Pancreas (tissue), 10 donors: ENCODE results near the gene TAS1R1. TPM values are rescaled to one million over a fixed set of nuclear protein-coding genes. Genes with fewer than 3 reads are reported as not detected.

ENCODE experiments used
- ATAC-seq, 4 donors: fragments of 200-7000 bp; cut with Tn5 transposase; one replicate each; pipeline versions ENCODE4 v1.8.0 to v1.9.1; 2020; ENCODE audit warnings: mild to moderate bottlenecking in 4 of 4, moderate library complexity in 4 of 4
- DNase-seq, 6 donors: peaks; one replicate each; pipeline ENCODE4 v3.0.0-alpha.2; 2020
- FAIRE-seq: peaks from 2 replicates; lab custom pipeline; 2012; peaks lifted over from hg19 to GRCh38; lab: Jason Lieb, UNC
- H3K27ac ChIP-seq, 4 donors: fragments of 200-600 bp; sonication (generic); 1 replicate in 3 of 4; 2 replicates in 1 of 4; pipeline versions ENCODE4 v1.5.0 to v1.8.0; 2020
- H3K27me3 ChIP-seq, 4 donors: fragments of 200-600 bp; one replicate each; pipeline ENCODE4 v1.8.0; 2021
- H3K36me3 ChIP-seq, 3 donors: fragments of 200-600 bp; sonication (generic) in 1 of 3; one replicate each; pipeline versions ENCODE4 v1.5.0 to v1.8.0; 2020 to 2021
- H3K4me1 ChIP-seq, 3 donors: fragments of 200-600 bp; one replicate each; pipeline ENCODE4 v1.8.0; 2021
- H3K4me3 ChIP-seq, 4 donors: fragments of 200-600 bp; sonication (generic) in 2 of 4; one replicate each; pipeline versions ENCODE4 v1.5.0 to v1.8.0; 2020 to 2021
- H3K9me3 ChIP-seq, 4 donors: fragments of 200-600 bp; one replicate each; pipeline ENCODE4 v1.8.0; 2021
- WGBS, 2 donors: extraction: QIAGEN DNeasy Blood & Tissue Kit; methylation state at CpG; one replicate each; pipeline ENCODE4 v1.1.7; 2013; 5-methylcytosine and 5-hydroxymethylcytosine counted together
- intact Hi-C, 3 donors: fragments of 100-400 bp; cut with DNase I; formaldehyde crosslinking; loops; one replicate each; pipeline versions ENCODE4 v1.11.1 to v1.14.2; 2022
- polyA plus RNA-seq, 2 donors: library from polyadenylated mRNA; stranded (reverse); fragments of 200-250 nt; gene quantifications; one replicate each; pipeline ENCODE4 v1.2.3, GENCODE V29; 2013
- total RNA-seq, 6 donors: library from RNA; stranded (reverse); fragmentation: NEBNext Ultra II Directional in 4 of 6; extraction: Animal tissue kit (Norgen Biotek cat#: 25700) in 4 of 6; gene quantifications; one replicate each; pipeline versions ENCODE4 v1.2.1 to v1.2.4, GENCODE V29; 2021 to 2023
- TF ChIP-seq, protein P1 (sequence below), 4 donors: fragments of 200-600 bp; sonication (generic) in 3 of 4; IDR thresholded peaks; one replicate each; pipeline versions ENCODE4 v1.5.0 to v1.8.0; 2021; ENCODE audit warnings: antibody characterized with exemption in 4 of 4
- donor health status: healthy with polysubstance abuse.
- donor health status: DM: no; HTN: no; CAD: no; lungs with moderate emphysema.
- donor health status: DM: no; HTN: no; CAD: no.
- donor health status: control.
- donor health status: control.
- donor health status: Bipolar disorder and iron deficiency.
- donor health status: DM: yes; HTN: yes; CAD: no.
- donor health status: DM: no; HTN: no; CAD: no.
- donor health status: DM: no; HTN: no; CAD: no.
- donor health status: DM: yes; HTN: yes; CAD: no.

The TAS1R1 gene
- total and polyA plus RNA-seq, 8 donors = not detected

- H3K36me3 ChIP-seq = peaks cover 6 to 61% (median 57%) of the 10 kb centered on the region in 3 donors
- H3K27me3 ChIP-seq = no peaks in the 10 kb centered on the region
- FAIRE-seq = no peak
- H3K4me3 ChIP-seq = no peak overlapping the region
- no peak for ATAC-seq
- intact Hi-C loops = loop anchor here in 1 of 3 donors (10.0 kb wide), 1 partner anchor 57 kb away; no protein-coding TSS in a partner anchor
- no peaks in the 10 kb centered on the region for H3K9me3 ChIP-seq
- DNase-seq = no peak
- peaks cover 0 to 7% (median 4%) of the 10 kb centered on the region in 3 donors for H3K4me1 ChIP-seq
- no peak overlapping the region for H3K27ac ChIP-seq
- TF ChIP-seq, protein P1, sequence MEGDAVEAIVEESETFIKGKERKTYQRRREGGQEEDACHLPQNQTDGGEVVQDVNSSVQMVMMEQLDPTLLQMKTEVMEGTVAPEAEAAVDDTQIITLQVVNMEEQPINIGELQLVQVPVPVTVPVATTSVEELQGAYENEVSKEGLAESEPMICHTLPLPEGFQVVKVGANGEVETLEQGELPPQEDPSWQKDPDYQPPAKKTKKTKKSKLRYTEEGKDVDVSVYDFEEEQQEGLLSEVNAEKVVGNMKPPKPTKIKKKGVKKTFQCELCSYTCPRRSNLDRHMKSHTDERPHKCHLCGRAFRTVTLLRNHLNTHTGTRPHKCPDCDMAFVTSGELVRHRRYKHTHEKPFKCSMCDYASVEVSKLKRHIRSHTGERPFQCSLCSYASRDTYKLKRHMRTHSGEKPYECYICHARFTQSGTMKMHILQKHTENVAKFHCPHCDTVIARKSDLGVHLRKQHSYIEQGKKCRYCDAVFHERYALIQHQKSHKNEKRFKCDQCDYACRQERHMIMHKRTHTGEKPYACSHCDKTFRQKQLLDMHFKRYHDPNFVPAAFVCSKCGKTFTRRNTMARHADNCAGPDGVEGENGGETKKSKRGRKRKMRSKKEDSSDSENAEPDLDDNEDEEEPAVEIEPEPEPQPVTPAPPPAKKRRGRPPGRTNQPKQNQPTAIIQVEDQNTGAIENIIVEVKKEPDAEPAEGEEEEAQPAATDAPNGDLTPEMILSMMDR (IDR thresholded peaks at IDR 0.05) = no peak
- WGBS, 2 donors = 87 to 89% methylated on average over 6 of the region's 6 CpGs
These were observed 36.5 kb downstream of the TAS1R1 start for GRCh38 chr1:6591644-6592043.

GRCh38 chr1:6592441-6592840 is 37.3 kb downstream of the TAS1R1 start:
- FAIRE-seq (no peak), DNase-seq (no peak), ATAC-seq (no peak)
- Histone ChIP-seq H3K9me3 (no peaks in the 10 kb centered on the region), H3K36me3 (peaks cover 6 to 67% (median 60%) of the 10 kb centered on the region in 3 donors), H3K4me1 (peaks cover 3 to 8% (median 4%) of the 10 kb centered on the region in 3 donors), H3K4me3 (no peak overlapping the region), H3K27ac (no peak overlapping the region), H3K27me3 (no peaks in the 10 kb centered on the region)
- WGBS, 2 donors = 23 to 42% methylated on average over 5 of the region's 5 CpGs
- intact Hi-C loops = loop anchor here in 1 of 3 donors (10.0 kb wide), 1 partner anchor 58 kb away; no protein-coding TSS in a partner anchor
- TF ChIP-seq, protein P1 (IDR thresholded peaks at IDR 0.05) = no peak

- H3K36me3 ChIP-seq = peaks cover 6 to 73% (median 65%) of the 10 kb centered on the region in 3 donors
- 89 to 90% methylated on average over 38 of the region's 38 CpGs for WGBS, 2 donors
These were observed 37.9 kb downstream of the TAS1R1 start for GRCh38 chr1:6592865-6593593.

GRCh38 chr1:6593810-6594209 is 38.7 kb downstream of the TAS1R1 start:
- H3K27ac ChIP-seq = no peak overlapping the region
- no peak overlapping the region for H3K4me3 ChIP-seq
- H3K36me3 ChIP-seq = peaks cover 6 to 77% (median 59%) of the 10 kb centered on the region in 3 donors
- no peaks in the 10 kb centered on the region for H3K27me3 ChIP-seq
- intact Hi-C loops = loop anchor here in 1 of 3 donors (10.0 kb wide), 1 partner anchor 59 kb away; no protein-coding TSS in a partner anchor
- TF ChIP-seq, protein P1 (IDR thresholded peaks at IDR 0.05) = no peak
- ATAC-seq (no peak), FAIRE-seq (no peak), DNase-seq (no peak)
- no peaks in the 10 kb centered on the region for H3K9me3 ChIP-seq
- 94% methylated on average over 13 to 15 of the region's 15 CpGs for WGBS, 2 donors
- H3K4me1 ChIP-seq = peaks cover 0 to 14% (median 8%) of the 10 kb centered on the region in 3 donors

More at GRCh38 chr1:6592865-6593593, 37.9 kb downstream of the TAS1R1 start:
- TF ChIP-seq, protein P1 (IDR thresholded peaks at IDR 0.05) = no peak
- Histone ChIP-seq H3K9me3 (no peaks in the 10 kb centered on the region), H3K4me3 (no peak overlapping the region), H3K4me1 (peaks cover 0 to 9% (median 8%) of the 10 kb centered on the region in 3 donors), H3K27ac (no peak overlapping the region), H3K27me3 (no peaks in the 10 kb centered on the region)
- intact Hi-C loops = loop anchor here in 1 of 3 donors (10.0 kb wide), 1 partner anchor 58 kb away; no protein-coding TSS in a partner anchor
- ATAC-seq (no peak), DNase-seq (no peak), FAIRE-seq (no peak)
